Panc1 (cell line): ENCODE measurements around the gene DUSP1. TPM values are rescaled to one million over a fixed set of nuclear protein-coding genes. Genes with fewer than 3 reads are reported as not detected.
A peak's percentile ranks its signal among the peaks of the same experiment; 100 is the strongest.

Experiments used
- ATAC-seq: fragments of 200-7000 bp; cut with Tn5 transposase; 2 replicates; pipeline ENCODE4 v1.9.1; 2020; ENCODE audit warnings: mild to moderate bottlenecking, moderate library complexity
- BruUV-seq: library from RNA; stranded (reverse); fragments of 400-500 nt; replicated peaks from 2 replicates; lab custom pipeline; 2021; lab: Mats Ljungman, UMichigan
- CTCF ChIA-PET: fragments of 300-600 bp; sonication (Branson Sonifier 250); formaldehyde crosslinking; loops from one replicate; lab custom pipeline; 2022; ENCODE audit warnings: antibody characterized with exemption; lab: Charles Lee
- POLR2A ChIA-PET: fragments of 300-600 bp; sonication (Branson Sonifier 250); formaldehyde crosslinking; loops from one replicate; lab custom pipeline; 2022; ENCODE audit warnings: antibody characterized with exemption; lab: Charles Lee
- DNase-seq: peaks from one replicate; pipeline ENCODE4 v3.0.0-alpha.2; 2010; ENCODE audit warnings: low read depth, low spot score
- H3K27ac ChIP-seq: 2 replicates; pipeline ENCODE4 v1.5.1; 2011; ENCODE audit warnings: mild to moderate bottlenecking, low read length, inconsistent platforms
- H3K27me3 ChIP-seq: fragments of 200-500 bp; sonication (Bioruptor generic); 2 replicates; pipeline ENCODE4 v1.6.0; 2014; ENCODE audit warnings: low read length, inconsistent platforms; ENCODE audit not compliant: control insufficient read depth, insufficient read depth
- H3K36me3 ChIP-seq: fragments of 200-500 bp; sonication (Bioruptor generic); 2 replicates; pipeline ENCODE4 v1.5.1; 2014; ENCODE audit warnings: inconsistent platforms, mild to moderate bottlenecking, low read length, moderate library complexity; ENCODE audit not compliant: control insufficient read depth, insufficient read depth
- H3K4me1 ChIP-seq: 2 replicates; pipeline ENCODE4 v1.5.1; 2011; ENCODE audit warnings: inconsistent platforms, mild to moderate bottlenecking, low read length, moderate library complexity; ENCODE audit not compliant: control insufficient read depth, insufficient read depth
- H3K4me3 ChIP-seq, 2 experiments: 2 replicates each; pipeline ENCODE4 v1.5.1; 2011 to 2012; ENCODE audit warnings: low read depth in 2 of 2, low read length in 2 of 2, mild to moderate bottlenecking in 2 of 2, inconsistent platforms in 1 of 2, moderate library complexity in 1 of 2
- H3K9me3 ChIP-seq: fragments of 200-500 bp; sonication (Bioruptor generic); 2 replicates; pipeline ENCODE4 v1.5.1; 2014; ENCODE audit warnings: low read depth, mild to moderate bottlenecking, inconsistent platforms, low read length, moderate library complexity; ENCODE audit not compliant: control insufficient read depth, insufficient read depth
- POLR2AphosphoS5 ChIP-seq: IDR thresholded peaks from 2 replicates; pipeline ENCODE4 v1.6.1; 2012; ENCODE audit warnings: mild to moderate bottlenecking, low read depth, low read length, moderate library complexity
- SIN3A ChIP-seq: IDR thresholded peaks from 2 replicates; pipeline ENCODE4 v1.6.1; 2012; ENCODE audit warnings: low read depth, mild to moderate bottlenecking, low read length, moderate library complexity, borderline replicate concordance; ENCODE audit not compliant: insufficient read depth
- TCF7L2 ChIP-seq: IDR thresholded peaks from 2 replicates; pipeline ENCODE4 v1.6.1; 2011; ENCODE audit warnings: mild to moderate bottlenecking, low read depth, low read length, inconsistent platforms
- in situ Hi-C: cut with HindIII; loops from 2 replicates; pipeline ENCODE4 v1.10.0; 2016; ENCODE audit warnings: low sequenced_read_pairs, low pct_unique_long_range_greater_than_20kb
- intact Hi-C: fragments of 100-400 bp; cut with micrococcal nuclease; formaldehyde crosslinking; loops from one replicate; pipeline ENCODE4 v1.10.0; 2022; ENCODE audit not compliant: unreplicated experiment
- total RNA-seq: library from RNA; stranded (reverse); gene quantifications from one replicate; pipeline ENCODE4 v1.2.1, GENCODE V29; 2021; ENCODE audit not compliant: unreplicated experiment
- TF ChIP-seq, protein P1 (sequence below): fragments of 450-650 bp; IDR thresholded peaks from 2 replicates; pipeline ENCODE4 v1.5.1; 2017; ENCODE audit warnings: mild to moderate bottlenecking
- TF ChIP-seq, protein P2 (sequence below), 2 experiments: IDR thresholded peaks; 2 replicates each; pipeline ENCODE4 v1.6.1; 2011 to 2012; ENCODE audit warnings: low read depth in 2 of 2, control low read depth in 1 of 2, low read length in 1 of 2, mild to moderate bottlenecking in 1 of 2, moderate library complexity in 1 of 2; ENCODE audit not compliant: insufficient read depth in 1 of 2

Gene DUSP1
- total RNA-seq, 1 experiment from 2014 or later = 79.9 TPM

DNA sequence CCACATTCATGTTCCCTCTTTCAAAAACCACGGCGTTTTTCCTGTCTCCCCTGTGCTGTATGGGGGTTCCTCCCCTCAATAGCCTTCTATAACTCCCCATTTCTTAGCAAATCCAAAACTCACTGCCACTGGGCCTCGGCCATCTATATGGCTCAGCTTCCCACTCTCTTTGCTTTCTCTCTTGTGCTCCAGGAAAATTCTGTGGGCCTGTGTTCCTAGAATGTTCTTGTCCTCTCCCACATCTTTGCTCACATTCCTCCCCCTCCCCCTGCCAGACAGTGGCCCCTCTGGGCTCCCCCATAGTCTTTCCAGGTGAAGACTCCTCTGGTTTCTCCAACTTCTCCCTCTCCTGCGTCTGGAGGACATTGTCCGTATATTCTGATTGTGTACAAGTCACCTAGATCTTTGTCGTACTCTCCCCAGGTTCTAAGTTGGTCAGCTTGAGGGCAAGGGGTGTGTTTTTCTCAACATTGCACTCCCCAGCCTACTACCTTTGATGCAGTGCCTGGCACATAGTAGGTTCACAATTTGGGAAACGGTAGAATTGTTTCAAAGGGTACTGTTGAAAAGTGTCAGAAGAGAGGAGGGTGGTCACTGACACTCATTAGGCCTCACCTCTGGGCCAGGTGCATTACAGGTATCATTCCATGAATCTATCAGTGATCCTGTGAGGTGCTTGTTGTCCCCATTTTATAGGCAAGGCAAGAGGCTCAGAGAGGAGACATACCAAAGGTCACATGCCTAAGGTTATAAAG is 3.7 kb upstream of the DUSP1 start:
- H3K27me3 ChIP-seq = no peaks in the 10 kb centered on the region
- in situ Hi-C loops = no loop called here
- peak overlapping the region; percentile 99 for H3K27ac ChIP-seq
- CTCF ChIA-PET = interaction anchor here (0.6 kb wide), 1 partner anchor 322 kb away, joined by 3 read pairs; no protein-coding TSS in a partner anchor
- H3K4me3 ChIP-seq = no peak overlapping the region
- no peak for ATAC-seq
- peaks cover 6% of the 10 kb centered on the region; the same call in 1 of the 2 replicates for H3K36me3 ChIP-seq
- no TSS peak for BruUV-seq
- intact Hi-C loops = loop anchor here (5.0 to 10.0 kb wide), 4 partner anchors 83 to 158 kb away; no protein-coding TSS in a partner anchor
- TF ChIP-seq, protein P1, sequence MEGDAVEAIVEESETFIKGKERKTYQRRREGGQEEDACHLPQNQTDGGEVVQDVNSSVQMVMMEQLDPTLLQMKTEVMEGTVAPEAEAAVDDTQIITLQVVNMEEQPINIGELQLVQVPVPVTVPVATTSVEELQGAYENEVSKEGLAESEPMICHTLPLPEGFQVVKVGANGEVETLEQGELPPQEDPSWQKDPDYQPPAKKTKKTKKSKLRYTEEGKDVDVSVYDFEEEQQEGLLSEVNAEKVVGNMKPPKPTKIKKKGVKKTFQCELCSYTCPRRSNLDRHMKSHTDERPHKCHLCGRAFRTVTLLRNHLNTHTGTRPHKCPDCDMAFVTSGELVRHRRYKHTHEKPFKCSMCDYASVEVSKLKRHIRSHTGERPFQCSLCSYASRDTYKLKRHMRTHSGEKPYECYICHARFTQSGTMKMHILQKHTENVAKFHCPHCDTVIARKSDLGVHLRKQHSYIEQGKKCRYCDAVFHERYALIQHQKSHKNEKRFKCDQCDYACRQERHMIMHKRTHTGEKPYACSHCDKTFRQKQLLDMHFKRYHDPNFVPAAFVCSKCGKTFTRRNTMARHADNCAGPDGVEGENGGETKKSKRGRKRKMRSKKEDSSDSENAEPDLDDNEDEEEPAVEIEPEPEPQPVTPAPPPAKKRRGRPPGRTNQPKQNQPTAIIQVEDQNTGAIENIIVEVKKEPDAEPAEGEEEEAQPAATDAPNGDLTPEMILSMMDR = no peak
- no peaks in the 10 kb centered on the region for H3K9me3 ChIP-seq
- DNase-seq = no peak
- peaks cover 76% of the 10 kb centered on the region for H3K4me1 ChIP-seq
- POLR2A ChIA-PET = no interaction called here

DNA sequence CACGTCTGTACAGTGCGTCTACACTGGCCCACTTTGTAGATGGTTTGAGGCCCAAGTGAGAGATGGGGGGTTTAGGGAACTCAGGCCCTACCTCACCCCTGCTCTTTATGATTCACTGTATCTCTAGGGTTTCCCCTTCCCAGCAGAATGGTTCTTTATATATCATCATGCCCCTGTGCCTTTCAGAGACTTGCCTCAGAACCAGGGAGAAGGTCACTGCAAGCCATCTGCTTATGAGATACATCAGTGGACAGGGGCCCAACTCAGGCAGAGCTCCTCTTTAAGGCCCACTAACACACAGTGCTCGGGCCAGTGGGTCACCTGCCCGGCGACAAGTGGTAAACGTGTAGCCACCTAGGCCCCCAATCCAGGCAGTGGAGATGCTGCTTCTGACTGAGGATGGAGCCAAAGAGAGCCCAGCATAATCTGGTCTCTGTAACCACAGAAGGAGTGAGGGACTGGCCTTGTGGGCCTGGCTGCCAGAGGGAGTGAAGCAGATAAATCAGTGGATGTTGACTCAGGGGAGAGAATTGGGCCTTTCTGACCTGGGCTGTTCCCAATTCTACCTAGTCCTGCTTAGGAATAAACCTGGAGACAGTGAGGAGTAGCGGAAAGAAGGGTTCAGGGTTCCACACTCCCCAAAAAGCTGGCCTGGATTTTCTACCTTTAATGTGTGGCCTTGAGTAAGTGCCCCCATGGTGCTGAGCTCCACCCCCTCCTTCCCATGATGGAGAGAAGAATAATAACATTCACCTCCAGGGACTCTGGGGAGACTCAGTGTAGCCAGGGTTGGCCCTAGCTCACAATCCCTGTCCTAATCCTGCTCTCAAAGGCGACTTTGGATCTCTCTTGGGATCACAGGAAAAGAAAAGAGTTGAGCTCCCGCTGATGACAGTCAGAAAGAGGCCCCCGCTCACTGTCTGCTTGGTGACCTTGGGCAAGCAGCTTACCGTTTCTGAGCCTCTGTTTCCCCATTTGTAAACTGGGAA is 2.8 kb upstream of the DUSP1 start:
- in situ Hi-C loops (no loop called here), intact Hi-C loops (loop anchor here (5.0 to 10.0 kb wide), 3 partner anchors 94 to 159 kb away; no protein-coding TSS in a partner anchor)
- ChIA-PET POLR2A (no interaction called here), CTCF (interaction anchor here (0.6 kb wide), 1 partner anchor 10 kb away, joined by 3 read pairs; no protein-coding TSS in a partner anchor)
- Histone ChIP-seq H3K9me3 (no peaks in the 10 kb centered on the region), H3K27ac (peak overlapping the region; percentile 99), H3K4me3 (no peak overlapping the region), H3K4me1 (peaks cover 72% of the 10 kb centered on the region), H3K36me3 (peaks cover 6% of the 10 kb centered on the region), H3K27me3 (no peaks in the 10 kb centered on the region)
- no TSS peak for BruUV-seq
- no peak for DNase-seq
- ATAC-seq = no peak
- no peak for TF ChIP-seq SIN3A
- TF ChIP-seq, protein P1 = no peak
- TF ChIP-seq, protein P2, sequence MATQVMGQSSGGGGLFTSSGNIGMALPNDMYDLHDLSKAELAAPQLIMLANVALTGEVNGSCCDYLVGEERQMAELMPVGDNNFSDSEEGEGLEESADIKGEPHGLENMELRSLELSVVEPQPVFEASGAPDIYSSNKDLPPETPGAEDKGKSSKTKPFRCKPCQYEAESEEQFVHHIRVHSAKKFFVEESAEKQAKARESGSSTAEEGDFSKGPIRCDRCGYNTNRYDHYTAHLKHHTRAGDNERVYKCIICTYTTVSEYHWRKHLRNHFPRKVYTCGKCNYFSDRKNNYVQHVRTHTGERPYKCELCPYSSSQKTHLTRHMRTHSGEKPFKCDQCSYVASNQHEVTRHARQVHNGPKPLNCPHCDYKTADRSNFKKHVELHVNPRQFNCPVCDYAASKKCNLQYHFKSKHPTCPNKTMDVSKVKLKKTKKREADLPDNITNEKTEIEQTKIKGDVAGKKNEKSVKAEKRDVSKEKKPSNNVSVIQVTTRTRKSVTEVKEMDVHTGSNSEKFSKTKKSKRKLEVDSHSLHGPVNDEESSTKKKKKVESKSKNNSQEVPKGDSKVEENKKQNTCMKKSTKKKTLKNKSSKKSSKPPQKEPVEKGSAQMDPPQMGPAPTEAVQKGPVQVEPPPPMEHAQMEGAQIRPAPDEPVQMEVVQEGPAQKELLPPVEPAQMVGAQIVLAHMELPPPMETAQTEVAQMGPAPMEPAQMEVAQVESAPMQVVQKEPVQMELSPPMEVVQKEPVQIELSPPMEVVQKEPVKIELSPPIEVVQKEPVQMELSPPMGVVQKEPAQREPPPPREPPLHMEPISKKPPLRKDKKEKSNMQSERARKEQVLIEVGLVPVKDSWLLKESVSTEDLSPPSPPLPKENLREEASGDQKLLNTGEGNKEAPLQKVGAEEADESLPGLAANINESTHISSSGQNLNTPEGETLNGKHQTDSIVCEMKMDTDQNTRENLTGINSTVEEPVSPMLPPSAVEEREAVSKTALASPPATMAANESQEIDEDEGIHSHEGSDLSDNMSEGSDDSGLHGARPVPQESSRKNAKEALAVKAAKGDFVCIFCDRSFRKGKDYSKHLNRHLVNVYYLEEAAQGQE (IDR thresholded peaks at IDR 0.05; ENCODE audit: insufficient read depth in 1 of 2, low read depth in 2 of 2, low read length in 1 of 2) = no peak
- no peak for TF ChIP-seq POLR2AphosphoS5
- TF ChIP-seq TCF7L2 = no peak
